Bronchial epithelial cell (primary cell): ENCODE results near the gene ZNF135. TPM values are rescaled to one million over a fixed set of nuclear protein-coding genes. Genes with fewer than 3 reads are reported as not detected.
A peak's percentile ranks its signal among the peaks of the same experiment; 100 is the strongest.

Experiments
- DNase-seq: peaks from one replicate; pipeline ENCODE4 v3.0.0-alpha.2; 2010; ENCODE audit warnings: low read depth
- FAIRE-seq: peaks from 2 replicates; lab custom pipeline; 2011; peaks lifted over from hg19 to GRCh38; lab: Jason Lieb, UNC
- H3K27me3 ChIP-seq: 2 replicates; pipeline ENCODE4 v1.5.1; 2011; ENCODE audit warnings: low read length; ENCODE audit not compliant: control insufficient read depth, insufficient read depth
- H3K36me3 ChIP-seq: 2 replicates; pipeline ENCODE4 v1.5.1; 2011; ENCODE audit warnings: low read length; ENCODE audit not compliant: control insufficient read depth, insufficient read depth
- H3K4me3 ChIP-seq: 2 replicates; pipeline ENCODE4 v1.5.1; 2011; ENCODE audit warnings: mild to moderate bottlenecking, low read depth, low read length, control low read depth
- CTCF ChIP-seq: IDR thresholded peaks from 2 replicates; pipeline ENCODE4 v1.5.1; 2011; ENCODE audit warnings: mild to moderate bottlenecking, moderate library complexity, low read length, control low read depth, inconsistent platforms; ENCODE audit not compliant: insufficient read depth, severe bottlenecking
- total RNA-seq: library from RNA; depleted of rRNA; stranded (reverse); fragments of >200 nt; gene quantifications from 2 replicates; pipeline ENCODE4 v1.2.1, GENCODE V29; 2014

Gene ZNF135
- total RNA-seq, 1 donor from 2014 or later = 1.6 TPM

DNA sequence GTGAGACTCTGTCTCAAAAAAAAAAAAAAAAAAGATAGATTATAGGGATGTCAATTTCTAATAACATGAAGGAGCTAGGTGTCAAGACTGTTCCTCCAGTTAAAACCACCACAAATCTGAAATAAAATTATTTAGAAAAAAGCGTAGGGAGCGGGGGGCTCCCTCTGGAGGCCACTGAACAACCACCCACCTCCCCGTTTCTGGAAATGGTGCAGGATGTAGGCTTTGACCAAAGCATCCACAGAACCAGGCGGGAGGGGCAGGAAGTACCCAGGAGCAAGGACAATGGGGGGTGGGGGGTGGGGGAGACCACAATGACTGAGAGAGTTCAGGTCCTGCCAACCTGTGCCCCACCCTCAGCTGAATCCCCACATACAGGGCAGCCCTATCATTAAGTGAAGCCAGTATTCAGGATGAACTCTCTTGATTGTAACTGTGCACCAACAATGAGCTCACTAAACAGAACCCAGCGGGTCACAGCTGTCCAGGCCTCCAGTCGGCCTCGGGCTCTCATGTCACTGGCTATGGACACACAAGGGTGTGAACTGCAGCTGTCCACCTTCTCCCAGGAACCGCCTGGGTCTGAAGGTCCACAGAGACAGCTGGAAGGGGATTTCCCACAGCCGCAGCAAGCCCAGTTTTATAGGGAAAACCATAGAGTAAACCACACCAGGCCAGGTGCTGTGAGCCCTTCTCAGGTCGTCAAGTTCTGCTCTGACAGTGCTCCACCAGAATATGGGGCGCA, 32.3 kb downstream of the ZNF135 start:
- DNase-seq = no peak
- no peak for TF ChIP-seq CTCF
- Histone ChIP-seq H3K4me3 (no peak overlapping the region), H3K36me3 (peaks cover 4% of the 10 kb centered on the region), H3K27me3 (no peaks in the 10 kb centered on the region)
- no peak for FAIRE-seq

- no peak for FAIRE-seq
- no peaks in the 10 kb centered on the region for H3K27me3 ChIP-seq
- DNase-seq = no peak
- TF ChIP-seq CTCF = no peak
- no peak overlapping the region for H3K4me3 ChIP-seq
- H3K36me3 ChIP-seq = peaks cover 4% of the 10 kb centered on the region
Observed at GRCh38 chr19:58093071-58093470, 34.0 kb downstream of the ZNF135 start.

GRCh38 chr19:58095328-58095727, 36.2 kb downstream of the ZNF135 start:
- FAIRE-seq (no peak), DNase-seq (no peak)
- Histone ChIP-seq H3K27me3 (no peaks in the 10 kb centered on the region), H3K36me3 (peaks cover 1% of the 10 kb centered on the region), H3K4me3 (no peak overlapping the region)
- TF ChIP-seq CTCF = no peak

GRCh38 chr19:58096884-58097283, 37.8 kb downstream of the ZNF135 start:
- Histone ChIP-seq H3K4me3 (no peak overlapping the region), H3K27me3 (no peaks in the 10 kb centered on the region), H3K36me3 (peaks cover 1% of the 10 kb centered on the region)
- FAIRE-seq (no peak), DNase-seq (no peak)
- TF ChIP-seq CTCF = no peak

DNA sequence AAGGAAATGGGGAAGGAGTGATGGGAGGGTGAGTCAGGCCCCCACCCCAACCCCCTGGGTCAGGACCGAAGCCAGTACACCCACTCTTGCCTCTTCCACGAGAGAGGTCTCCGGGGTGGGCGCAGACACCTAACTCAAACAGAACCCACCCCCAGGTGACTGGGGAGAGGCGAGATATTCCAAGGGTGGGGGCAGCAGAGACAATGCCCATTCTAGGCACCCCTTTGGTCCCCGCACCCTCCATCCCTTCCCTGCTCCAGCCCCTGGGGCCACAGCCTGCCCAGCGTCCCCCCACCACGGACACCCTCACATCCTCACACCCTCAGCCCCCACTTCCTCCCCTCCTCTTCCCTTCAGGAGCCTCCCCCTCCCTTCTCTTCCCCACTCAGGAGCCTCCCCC, 38.3 kb downstream of the ZNF135 start:
- H3K36me3 ChIP-seq = peaks cover 1% of the 10 kb centered on the region
- TF ChIP-seq CTCF = no peak
- H3K27me3 ChIP-seq = no peaks in the 10 kb centered on the region
- FAIRE-seq (no peak), DNase-seq (no peak)
- peak overlapping the region; percentile 98 for H3K4me3 ChIP-seq
